ENCODE results near the gene TRIM28. TPM values are rescaled to one million over a fixed set of nuclear protein-coding genes. Genes with fewer than 3 reads are reported as not detected.

The TRIM28 gene
- total and polyA plus RNA-seq, 9 of the 15 experiments (the other 6 are each of a cell fraction or from before 2014, with no cell fraction given): 12.1 to 797 (median 490) TPM

DNA sequence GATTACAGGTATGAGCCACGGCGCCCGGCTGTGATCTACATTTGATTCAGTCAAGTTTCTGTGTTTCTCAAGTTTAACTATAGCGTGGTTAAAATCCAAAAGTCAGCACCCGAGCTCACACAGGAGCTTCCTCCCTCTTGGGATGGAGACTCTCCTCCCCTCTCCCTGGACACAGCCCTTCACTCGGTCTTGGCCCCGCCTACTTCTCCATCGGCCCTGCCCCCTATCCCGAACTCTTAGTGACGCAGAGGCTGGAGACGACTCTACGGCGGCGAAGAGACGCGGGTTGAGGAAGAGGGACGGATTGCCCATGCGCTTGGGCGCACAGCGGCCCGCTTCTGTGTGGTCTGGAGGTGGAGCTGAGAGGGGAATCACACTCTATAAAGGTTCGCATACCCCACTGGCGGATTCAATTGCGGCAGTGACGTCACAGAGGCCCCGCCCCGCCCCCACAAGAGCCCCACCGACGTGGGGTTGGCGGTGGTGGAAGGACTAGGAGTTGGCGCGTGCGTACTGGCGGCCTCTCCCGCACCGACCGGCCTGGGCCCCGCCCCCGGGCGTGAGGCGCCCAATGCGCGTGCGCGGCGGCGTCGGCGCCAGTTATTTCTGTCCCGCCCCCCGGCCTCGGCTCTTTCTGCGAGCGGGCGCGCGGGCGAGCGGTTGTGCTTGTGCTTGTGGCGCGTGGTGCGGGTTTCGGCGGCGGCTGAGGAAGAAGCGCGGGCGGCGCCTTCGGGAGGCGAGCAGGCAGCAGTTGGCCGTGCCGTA is at the start of gene TRIM28 (continued):
- TF ChIP-seq REST (IDR thresholded peaks at IDR 0.05; ENCODE audit: borderline replicate concordance) (no peak), REST (CRISPR knock-in tag; IDR thresholded peaks at IDR 0.05; ENCODE audit: low read depth) (0 out of 2 replicates have a peak, but pooled peaks have one; percentile 43), KLF13 (tag; IDR thresholded peaks at IDR 0.05; ENCODE audit: borderline replicate concordance, low read depth) (peak; percentile 71; the same call in 1 of the 2 replicates), LCOR (CRISPR knock-in tag; IDR thresholded peaks at IDR 0.05) (peak; percentile 84), HNRNPL (IDR thresholded peaks at IDR 0.05; ENCODE audit: low read depth, low read length) (peak; percentile 28; the same call in 1 of the 2 replicates), NR2C1 (IDR thresholded peaks at IDR 0.05) (no peak), NR2C1 (tag; IDR thresholded peaks at IDR 0.05) (no peak), GABPA (tag; conservative IDR thresholded peaks at IDR 0.05; ENCODE audit: low read depth) (peak; percentile 64), ZNF785 (CRISPR knock-in tag; IDR thresholded peaks at IDR 0.05) (no peak), POLR2G (IDR thresholded peaks at IDR 0.05; ENCODE audit: low read depth, low read length) (peak; percentile 99), PRDM10 (IDR thresholded peaks at IDR 0.05; ENCODE audit: partially characterized antibody) (peak; percentile 62), CBFB (CRISPR knock-in tag; IDR thresholded peaks at IDR 0.05) (no peak), ZNF212 (CRISPR knock-in tag; IDR thresholded peaks at IDR 0.05) (no peak), ZNF277 (CRISPR knock-in tag; IDR thresholded peaks at IDR 0.05; ENCODE audit: borderline replicate concordance) (no peak), TBP (optimal IDR thresholded peaks at IDR 0.05; ENCODE audit: low read depth, low read length) (peak; percentile 98)

Data from K562 (cell line).